AG04450 (cell line): ENCODE results near the gene NCKAP1. TPM values are rescaled to one million over a fixed set of nuclear protein-coding genes. Genes with fewer than 3 reads are reported as not detected.

Experiments
- CTCF ChIA-PET: fragments of 300-600, 350-600 bp; formaldehyde crosslinking; extraction: SDS; loops from one replicate; lab custom pipeline; 2022; ENCODE audit warnings: antibody characterized with exemption, inconsistent platforms; lab: Charles Lee
- POLR2A ChIA-PET: fragments of 350-600 bp; formaldehyde crosslinking; extraction: SDS; loops from one replicate; lab custom pipeline; 2021; ENCODE audit warnings: antibody characterized with exemption, inconsistent platforms; lab: Yijun Ruan, JAX
- DNase-seq: peaks from one replicate; pipeline ENCODE4 v3.0.0-alpha.2; 2011; ENCODE audit warnings: low read depth, low spot score
- H3K27ac ChIP-seq: one replicate; pipeline ENCODE4 v1.5.1; 2012; ENCODE audit warnings: low read depth, low read length, control low read depth
- H3K27me3 ChIP-seq: one replicate; pipeline ENCODE4 v1.6.0; 2012; ENCODE audit warnings: low read length; ENCODE audit not compliant: control insufficient read depth, insufficient read depth
- H3K4me3 ChIP-seq: 2 replicates; pipeline ENCODE4 v1.5.1; 2011; ENCODE audit warnings: mild to moderate bottlenecking, low read depth, low read length, control low read depth
- H3K9me3 ChIP-seq: 2 replicates; pipeline ENCODE4 v1.5.1; 2012; ENCODE audit warnings: low read length; ENCODE audit not compliant: control insufficient read depth, insufficient read depth
- CTCF ChIP-seq: IDR thresholded peaks from 2 replicates; pipeline ENCODE4 v1.5.1; 2011; ENCODE audit warnings: low read depth, low read length, control low read depth, inconsistent platforms
- polyA plus RNA-seq: library from polyadenylated mRNA; depleted of rRNA; stranded (reverse); fragments of >200 nt; gene quantifications from 2 replicates; pipeline ENCODE4 v1.2.3, GENCODE V29; 2011

Gene NCKAP1
- polyA plus RNA-seq, 1 experiment, result 182 TPM

GRCh38 chr2:182912518-182912915 lies 125.7 kb downstream of the NCKAP1 start:
- no peak for DNase-seq
- no peaks in the 10 kb centered on the region for H3K27me3 ChIP-seq
- no peak overlapping the region for H3K4me3 ChIP-seq
- POLR2A ChIA-PET, result no interaction called here
- CTCF ChIA-PET, result interaction anchor here (0.6 to 1.5 kb wide), 3 partner anchors 9 to 128 kb away, joined by 3 read pairs; no protein-coding TSS in a partner anchor
- H3K9me3 ChIP-seq, result no peaks in the 10 kb centered on the region
- H3K27ac ChIP-seq, result no peak overlapping the region
- no peak for TF ChIP-seq CTCF

GRCh38 chr2:182911813-182912517 lies 126.3 kb downstream of the NCKAP1 start:
- TF ChIP-seq CTCF, result no peak
- H3K4me3 ChIP-seq, result no peak overlapping the region
- no peaks in the 10 kb centered on the region for H3K9me3 ChIP-seq
- H3K27me3 ChIP-seq, result no peaks in the 10 kb centered on the region
- POLR2A ChIA-PET, result interaction anchor here (0.6 kb wide), 1 partner anchor 36 kb away, joined by 5 read pairs; no protein-coding TSS in a partner anchor
- no peak for DNase-seq
- CTCF ChIA-PET, result interaction anchor here (0.6 to 1.5 kb wide), 3 partner anchors 9 to 127 kb away, joined by 3 read pairs; no protein-coding TSS in a partner anchor
- no peak overlapping the region for H3K27ac ChIP-seq

- no peaks in the 10 kb centered on the region for H3K9me3 ChIP-seq
- no peak overlapping the region for H3K27ac ChIP-seq
- no peak overlapping the region for H3K4me3 ChIP-seq
- POLR2A ChIA-PET, result no interaction called here
- DNase-seq, result no peak
- no peak for TF ChIP-seq CTCF
- CTCF ChIA-PET, result interaction anchor here (1.5 kb wide), 1 partner anchor 10 kb away, joined by 3 read pairs; no protein-coding TSS in a partner anchor
- no peaks in the 10 kb centered on the region for H3K27me3 ChIP-seq
These were observed 127.3 kb downstream of the NCKAP1 start for GRCh38 chr2:182910965-182911364.

- no peak for TF ChIP-seq CTCF
- CTCF ChIA-PET, result interaction anchor here (0.6 to 1.0 kb wide), 2 partner anchors 35 to 140 kb away, joined by 4 read pairs; no protein-coding TSS in a partner anchor
These were observed 131.0 kb downstream of the NCKAP1 start for GRCh38 chr2:182907081-182907830.

More at GRCh38 chr2:182907081-182907830, 131.0 kb downstream of the NCKAP1 start:
- no peak overlapping the region for H3K4me3 ChIP-seq
- no peaks in the 10 kb centered on the region for H3K27me3 ChIP-seq
- no peaks in the 10 kb centered on the region for H3K9me3 ChIP-seq
- H3K27ac ChIP-seq, result no peak overlapping the region
- no peak for DNase-seq
- POLR2A ChIA-PET, result no interaction called here
